CD14-positive monocyte (primary cell): ENCODE measurements around the gene KRTAP5-6. TPM values are rescaled to one million over a fixed set of nuclear protein-coding genes. Genes with fewer than 3 reads are reported as not detected.
A peak's percentile ranks its signal among the peaks of the same experiment; 100 is the strongest.
"Not testable (repeated sequence)": the region's sequence is repeated elsewhere in the genome, so short reads cannot be mapped to it uniquely, and the experiment has no call there.

Source experiments
- DNase-seq, 3 donors: peaks; one replicate each; pipeline ENCODE4 v3.0.0-alpha.2; 2011 to 2022
- H2AFZ ChIP-seq: 2 replicates; pipeline ENCODE4 v1.6.0; 2012; ENCODE audit warnings: mild to moderate bottlenecking, low read depth, low read length, inconsistent platforms; ENCODE audit not compliant: insufficient read depth, poor library complexity, severe bottlenecking
- H3K27ac ChIP-seq, 2 donors: 1 replicate in 1 of 2; 2 replicates in 1 of 2; pipeline ENCODE4 v1.5.1; 2012 to 2013; ENCODE audit warnings: low read length in 2 of 2, control low read depth in 1 of 2, inconsistent platforms in 1 of 2, low read depth in 1 of 2, mild to moderate bottlenecking in 1 of 2
- H3K27me3 ChIP-seq, 2 donors: one replicate each; pipeline versions ENCODE4 v1.6.0 to v1.6.1; 2011 to 2013; ENCODE audit warnings: low read length in 2 of 2; ENCODE audit not compliant: control insufficient read depth in 2 of 2, insufficient read depth in 2 of 2
- H3K36me3 ChIP-seq, 2 donors: replicated peaks in 1 of 2; 1 replicate in 1 of 2; 2 replicates in 1 of 2; pipeline versions ENCODE4 v1.5.1 to v1.6.1; 2012 to 2013; ENCODE audit warnings: low read length in 2 of 2, control low read depth in 1 of 2, inconsistent platforms in 1 of 2, mild to moderate bottlenecking in 1 of 2; ENCODE audit not compliant: insufficient read depth in 2 of 2, control insufficient read depth in 1 of 2
- H3K4me1 ChIP-seq, 2 donors: 1 replicate in 1 of 2; 2 replicates in 1 of 2; pipeline versions ENCODE4 v1.5.1 to v1.6.1; 2012 to 2013; ENCODE audit warnings: low read length in 2 of 2, control low read depth in 1 of 2, inconsistent platforms in 1 of 2, mild to moderate bottlenecking in 1 of 2, moderate library complexity in 1 of 2; ENCODE audit not compliant: insufficient read depth in 2 of 2, control insufficient read depth in 1 of 2
- H3K4me2 ChIP-seq: replicated peaks from 2 replicates; pipeline ENCODE3; 2012; ENCODE audit warnings: low read length, moderate library complexity, mild to moderate bottlenecking; ENCODE audit not compliant: poor library complexity, severe bottlenecking; ENCODE audit errors: extremely low read depth
- H3K4me3 ChIP-seq, 3 experiments: fragments of 200-600 bp in 1 of 3; sonication (generic) in 1 of 3; replicated peaks in 1 of 3; 1 replicate in 2 of 3; 2 replicates in 1 of 3; pipeline ENCODE4 v1.5.1; 2011 to 2013; ENCODE audit warnings: low read length in 3 of 3, mild to moderate bottlenecking in 3 of 3, control low read depth in 2 of 3, low read depth in 2 of 3, inconsistent platforms in 1 of 3, moderate library complexity in 1 of 3
- H3K79me2 ChIP-seq: 2 replicates; pipeline ENCODE4 v1.6.0; 2012; ENCODE audit warnings: mild to moderate bottlenecking, control low read depth, inconsistent platforms, low read length, moderate library complexity; ENCODE audit not compliant: insufficient read depth
- H3K9ac ChIP-seq: 2 replicates; pipeline ENCODE4 v1.6.0; 2017; ENCODE audit warnings: low read length, mild to moderate bottlenecking; ENCODE audit not compliant: insufficient read depth, poor library complexity, severe bottlenecking
- H3K9me3 ChIP-seq, 2 donors: replicated peaks in 1 of 2; 1 replicate in 1 of 2; 2 replicates in 1 of 2; pipeline versions ENCODE4 v1.5.1 to v1.6.1; 2012 to 2013; ENCODE audit warnings: low read length in 2 of 2, control low read depth in 1 of 2; ENCODE audit not compliant: control insufficient read depth in 1 of 2, insufficient read depth in 1 of 2
- H4K20me1 ChIP-seq: 2 replicates; pipeline ENCODE4 v1.6.0; 2012; ENCODE audit warnings: mild to moderate bottlenecking, low read length, control low read depth, moderate library complexity; ENCODE audit not compliant: insufficient read depth
- H3K27ac Mint-ChIP-seq, 7 donors: one replicate each; pipeline ENCODE4 v1.8.0; 2020; ENCODE audit warnings: mild to moderate bottlenecking in 7 of 7, mixed read lengths in 7 of 7, moderate library complexity in 6 of 7, inconsistent platforms in 2 of 7
- H3K27me3 Mint-ChIP-seq, 3 donors: one replicate each; pipeline ENCODE4 v1.8.0; 2021 to 2022; ENCODE audit warnings: low read depth in 3 of 3, mild to moderate bottlenecking in 3 of 3, mixed read lengths in 3 of 3, moderate library complexity in 3 of 3, inconsistent platforms in 1 of 3
- H3K36me3 Mint-ChIP-seq, 2 donors: one replicate each; pipeline ENCODE4 v1.8.0; 2020; ENCODE audit warnings: mixed read lengths in 2 of 2, inconsistent platforms in 1 of 2, mild to moderate bottlenecking in 1 of 2
- H3K4me1 Mint-ChIP-seq: one replicate; pipeline ENCODE4 v1.8.0; 2020; ENCODE audit warnings: mild to moderate bottlenecking, mixed read lengths
- H3K4me3 Mint-ChIP-seq, 2 donors: one replicate each; pipeline ENCODE4 v1.8.0; 2020; ENCODE audit warnings: mild to moderate bottlenecking in 2 of 2, mixed read lengths in 2 of 2, moderate library complexity in 1 of 2
- H3K9me3 Mint-ChIP-seq, 7 donors: one replicate each; pipeline ENCODE4 v1.8.0; 2020 to 2022; ENCODE audit warnings: mixed read lengths in 7 of 7, mild to moderate bottlenecking in 6 of 7, moderate library complexity in 6 of 7, inconsistent platforms in 2 of 7
- WGBS: methylation state at CpG from one replicate; pipeline ENCODE4 v1.1.5; 2013; ENCODE audit warnings: missing lambda C conversion rate; ENCODE audit not compliant: insufficient coverage; 5-methylcytosine and 5-hydroxymethylcytosine counted together
- intact Hi-C, 2 donors: fragments of 100-400 bp; cut with micrococcal nuclease; formaldehyde crosslinking; loops; one replicate each; pipeline versions ENCODE4 v1.15.0 to v1.15.1; 2023
- polyA plus RNA-seq, 3 donors: library from polyadenylated mRNA; depleted of rRNA in 1 of 3; unstranded in 2 of 3; stranded (reverse) in 1 of 3; fragments of 300-500 nt in 2 of 3; fragments of >200 nt in 1 of 3; fragmentation: Illumina TruSeq in 2 of 3; gene quantifications; 1 replicate in 2 of 3; 2 replicates in 1 of 3; pipeline ENCODE4 v1.2.3, GENCODE V29; 2012 to 2021

Gene KRTAP5-6
- polyA plus RNA-seq, 3 donors = not detected

DNA sequence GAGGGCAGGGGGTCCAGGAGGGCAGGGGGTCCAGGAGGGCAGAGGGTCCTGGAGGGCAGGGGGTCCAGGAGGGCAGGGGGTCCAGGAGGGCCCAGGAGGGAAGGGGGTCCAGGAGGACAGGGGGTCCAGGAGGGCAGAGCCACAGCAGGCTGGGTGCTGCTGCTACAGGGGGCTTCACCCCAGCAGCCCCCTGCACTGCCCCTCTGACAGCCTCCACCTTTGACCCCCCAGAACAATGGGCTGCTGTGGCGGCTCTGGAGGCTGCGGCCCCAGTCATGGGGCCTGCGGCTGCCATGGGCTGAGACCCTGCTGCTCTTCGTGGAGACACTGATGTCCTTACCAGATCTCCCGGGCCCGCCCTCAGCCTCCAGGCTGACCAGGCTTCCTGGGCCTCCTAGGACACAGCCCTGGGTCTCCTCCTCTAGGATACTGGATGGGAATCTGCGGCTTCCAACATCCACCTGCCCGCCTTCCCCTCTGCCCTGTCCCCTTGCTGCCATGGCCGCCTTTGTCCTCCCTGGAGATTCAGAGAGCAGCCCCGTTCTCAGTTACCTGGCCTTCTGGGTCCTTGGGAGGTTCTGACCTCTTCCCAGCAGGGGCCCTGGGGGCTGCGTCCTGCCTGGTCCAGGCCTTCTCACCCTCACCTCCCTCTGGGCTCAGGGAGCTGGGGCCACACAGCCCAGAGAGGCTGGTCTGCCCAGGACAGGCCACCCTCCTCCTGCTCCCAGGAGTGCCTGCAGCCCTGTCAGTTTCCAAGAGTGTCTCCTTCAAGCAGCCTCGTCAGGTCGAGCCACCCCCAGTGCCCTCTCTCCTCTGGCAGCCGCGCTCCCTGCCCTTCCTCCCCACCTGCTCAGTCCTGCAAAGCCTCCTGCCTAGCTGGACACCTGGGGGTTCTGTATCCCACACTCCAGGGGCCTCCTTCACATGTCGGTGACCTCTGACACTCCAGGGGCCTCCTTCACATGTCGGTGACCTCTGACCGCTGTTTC, 11.8 kb upstream of the KRTAP5-6 start:
- not testable (repeated sequence) for H3K9me3 Mint-ChIP-seq, H3K4me3 Mint-ChIP-seq
- 87% methylated on average over 6 of the region's 18 CpGs for WGBS

DNA sequence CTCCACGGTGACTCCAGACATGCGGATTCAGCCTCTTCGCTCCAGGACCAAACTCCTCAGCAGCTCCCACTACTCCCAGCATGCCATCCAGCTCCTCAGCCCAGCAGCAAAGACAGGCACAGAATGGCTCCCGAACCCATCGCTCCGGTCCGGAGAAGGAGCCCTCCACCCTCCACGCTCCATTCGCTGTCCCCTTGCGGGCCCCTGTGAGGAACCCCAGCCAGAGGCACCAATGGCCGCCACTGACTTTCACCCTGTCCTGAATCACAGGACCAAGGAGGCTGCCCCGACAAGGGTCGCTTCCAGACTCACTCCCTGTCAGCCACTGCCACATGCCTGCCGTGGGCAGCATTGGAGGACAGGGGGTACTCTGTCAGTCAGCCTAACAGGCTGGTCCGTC, 10.8 kb upstream of the KRTAP5-6 start:
- H3K4me1 Mint-ChIP-seq, H3K4me2 ChIP-seq, H3K4me1 ChIP-seq, H3K9me3 Mint-ChIP-seq, H4K20me1 ChIP-seq, H3K4me3 ChIP-seq, H3K9ac ChIP-seq, H3K79me2 ChIP-seq, H3K27ac ChIP-seq, H3K36me3 Mint-ChIP-seq, H3K4me3 Mint-ChIP-seq, H2AFZ ChIP-seq, H3K9me3 ChIP-seq, DNase-seq, H3K36me3 ChIP-seq, H3K27ac Mint-ChIP-seq, intact Hi-C loops: not testable (repeated sequence)
- H3K27me3 Mint-ChIP-seq = peaks cover 14 to 38% (median 18%) of the 10 kb centered on the region in 3 donors
- peaks cover 0 to 14% of the 10 kb centered on the region in 2 donors for H3K27me3 ChIP-seq
- 91% methylated on average over 8 of the region's 15 CpGs for WGBS

More for the DNA sequence above, 11.8 kb upstream of the KRTAP5-6 start:
- H3K9ac ChIP-seq, H3K4me1 Mint-ChIP-seq, H3K36me3 Mint-ChIP-seq, H3K27ac Mint-ChIP-seq, H3K4me1 ChIP-seq, H3K9me3 ChIP-seq, intact Hi-C loops, H3K4me3 ChIP-seq, H2AFZ ChIP-seq, H3K79me2 ChIP-seq, H3K27me3 ChIP-seq, H3K27ac ChIP-seq, H3K4me2 ChIP-seq, H3K36me3 ChIP-seq, H4K20me1 ChIP-seq: not testable (repeated sequence)
- peak in 1 of 3 donors; percentile 3 for DNase-seq
- H3K27me3 Mint-ChIP-seq = peaks cover 9 to 29% (median 14%) of the 10 kb centered on the region in 3 donors

DNA sequence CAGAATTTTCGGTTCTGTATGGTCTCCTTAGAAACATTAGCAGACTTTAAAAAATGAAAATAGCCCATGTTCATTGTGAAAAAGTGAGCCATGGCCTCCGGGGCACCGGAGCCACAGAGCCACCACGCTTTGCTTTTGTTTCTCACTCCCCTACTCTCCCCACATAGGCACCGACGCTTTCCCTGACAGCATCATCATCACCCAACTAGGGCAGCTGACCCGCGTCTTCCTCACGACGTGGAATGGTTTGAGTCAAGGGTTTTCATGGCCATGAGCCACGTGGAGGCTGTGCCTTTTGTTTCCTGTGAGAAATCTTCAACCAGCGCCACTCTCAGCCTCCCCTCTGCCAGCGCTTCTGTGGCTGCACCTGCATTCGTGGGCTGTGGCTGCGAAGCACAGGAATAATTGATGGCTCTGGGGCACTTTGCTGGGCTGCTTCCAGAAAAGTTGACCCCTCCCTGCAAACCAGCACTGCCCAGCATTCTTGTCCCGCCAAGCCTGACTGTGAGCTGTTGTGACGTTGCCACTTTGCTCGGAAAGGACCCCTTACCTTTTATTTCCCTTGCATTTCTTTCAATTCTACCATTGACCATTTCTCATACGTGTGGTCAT, 8.6 kb upstream of the KRTAP5-6 start:
- H3K9me3 Mint-ChIP-seq, H2AFZ ChIP-seq, H3K36me3 ChIP-seq, H3K36me3 Mint-ChIP-seq, H3K79me2 ChIP-seq, H3K4me1 ChIP-seq, H3K4me3 ChIP-seq, H3K27ac ChIP-seq, H3K9ac ChIP-seq, H3K9me3 ChIP-seq, H3K4me2 ChIP-seq, H3K4me1 Mint-ChIP-seq, DNase-seq, H4K20me1 ChIP-seq, H3K27ac Mint-ChIP-seq, intact Hi-C loops: not testable (repeated sequence)
- H3K27me3 ChIP-seq = peaks cover 0 to 30% of the 10 kb centered on the region in 2 donors
- peaks cover 18 to 48% (median 23%) of the 10 kb centered on the region in 3 donors for H3K27me3 Mint-ChIP-seq
- 80% methylated on average over 1 of the region's 19 CpGs for WGBS
- peak overlapping the region in 1 of 2 donors; percentile 7 for H3K4me3 Mint-ChIP-seq

DNA sequence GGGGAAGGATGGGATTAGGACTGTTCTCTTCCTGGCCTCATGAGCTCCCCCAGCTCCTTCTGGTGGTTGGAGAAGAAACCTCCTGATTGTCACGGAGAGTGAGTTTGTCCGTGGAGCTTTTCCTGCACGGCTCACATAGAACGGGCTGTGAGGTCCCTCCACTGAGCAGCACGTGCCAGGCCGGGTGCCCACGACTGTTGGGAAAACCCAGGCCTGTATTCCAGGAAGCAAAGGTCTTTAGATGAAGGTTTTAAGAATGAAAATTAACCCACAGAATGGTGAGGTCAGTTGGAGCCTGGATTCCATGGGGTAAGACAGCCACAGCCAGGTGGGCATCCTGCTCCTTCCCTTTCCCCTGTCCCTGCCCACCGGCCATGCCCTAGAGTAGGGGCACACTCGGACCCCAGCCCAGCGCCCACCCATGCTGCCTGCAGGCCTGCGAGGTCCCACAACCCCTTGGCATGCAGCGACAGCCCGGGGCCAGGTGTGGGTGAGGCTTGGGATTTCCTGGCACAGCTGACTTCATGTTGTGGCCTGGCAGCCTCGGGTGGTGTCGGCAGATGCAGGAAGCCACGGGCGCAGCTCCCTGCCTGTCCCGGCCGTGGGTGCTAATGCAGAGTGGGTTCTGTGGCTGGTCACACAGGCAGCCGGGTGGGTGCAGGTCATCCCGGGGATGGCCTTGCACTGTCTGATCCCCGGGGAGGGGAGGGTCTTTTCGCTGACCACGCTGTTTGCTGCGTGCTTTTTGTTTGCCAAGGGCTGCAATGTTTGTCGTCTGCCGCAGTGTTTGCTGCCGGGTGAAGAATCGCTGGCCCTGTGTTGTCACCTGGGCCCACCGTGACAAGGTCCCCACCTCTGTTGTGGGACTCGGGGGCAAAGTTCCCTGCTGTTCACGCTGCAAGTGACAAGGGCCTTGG, 7.5 kb upstream of the KRTAP5-6 start:
- H2AFZ ChIP-seq, DNase-seq, H3K9me3 ChIP-seq, H3K9ac ChIP-seq, H3K36me3 ChIP-seq, H3K27ac ChIP-seq, H3K79me2 ChIP-seq, H3K36me3 Mint-ChIP-seq, H3K4me1 Mint-ChIP-seq, H3K9me3 Mint-ChIP-seq, H3K27ac Mint-ChIP-seq, H3K4me2 ChIP-seq, H4K20me1 ChIP-seq, H3K4me3 ChIP-seq: not testable (repeated sequence)
- 56% methylated on average over 15 of the region's 32 CpGs for WGBS
- intact Hi-C loops = loop anchor here (5.0 to 10.0 kb wide), 3 partner anchors 32 to 195 kb away; no protein-coding TSS in a partner anchor
- Histone ChIP-seq H3K27me3 (peaks cover 0 to 32% of the 10 kb centered on the region in 2 donors), H3K4me1 (peaks cover 10 to 14% of the 10 kb centered on the region in 2 donors)
- H3K4me3 Mint-ChIP-seq = peak overlapping the region in 1 of 2 donors; percentile 70
- H3K27me3 Mint-ChIP-seq = peaks cover 22 to 54% (median 23%) of the 10 kb centered on the region in 3 donors
